Effector memory CD4-positive, alpha-beta T cell (primary cell): ENCODE data around the gene COLEC12.
"Not testable (repeated sequence)": the region's sequence is repeated elsewhere in the genome, so short reads cannot be mapped to it uniquely, and the experiment has no call there.

Experiments used
- DNase-seq, 3 donors: peaks; one replicate each; pipeline ENCODE4 v3.0.0-alpha.2; 2020
- H3K27ac ChIP-seq: 2 replicates; pipeline ENCODE4 v1.7.0; 2013; ENCODE audit warnings: mild to moderate bottlenecking, low read length, moderate library complexity; ENCODE audit not compliant: insufficient read depth, poor library complexity, severe bottlenecking
- H3K27me3 ChIP-seq: replicated peaks from 2 replicates; pipeline ENCODE4 v1.7.0; 2013; ENCODE audit warnings: mild to moderate bottlenecking, low read length; ENCODE audit not compliant: insufficient read depth, control insufficient read depth, poor library complexity, severe bottlenecking
- H3K36me3 ChIP-seq: 2 replicates; pipeline ENCODE4 v1.7.0; 2013; ENCODE audit warnings: mild to moderate bottlenecking, low read length, moderate library complexity; ENCODE audit not compliant: control insufficient read depth, insufficient read depth
- H3K4me1 ChIP-seq: 2 replicates; pipeline ENCODE4 v1.7.0; 2013; ENCODE audit warnings: low read length, mild to moderate bottlenecking; ENCODE audit not compliant: control insufficient read depth, insufficient read depth, poor library complexity, severe bottlenecking
- H3K4me3 ChIP-seq: 2 replicates; pipeline ENCODE4 v1.7.0; 2013; ENCODE audit warnings: low read length, low read depth, mild to moderate bottlenecking; ENCODE audit not compliant: insufficient read depth, poor library complexity, severe bottlenecking
- H3K9me3 ChIP-seq: 2 replicates; pipeline ENCODE4 v1.7.0; 2013; ENCODE audit warnings: mild to moderate bottlenecking, low read length, moderate library complexity; ENCODE audit not compliant: control insufficient read depth

COLEC12 gene

DNA sequence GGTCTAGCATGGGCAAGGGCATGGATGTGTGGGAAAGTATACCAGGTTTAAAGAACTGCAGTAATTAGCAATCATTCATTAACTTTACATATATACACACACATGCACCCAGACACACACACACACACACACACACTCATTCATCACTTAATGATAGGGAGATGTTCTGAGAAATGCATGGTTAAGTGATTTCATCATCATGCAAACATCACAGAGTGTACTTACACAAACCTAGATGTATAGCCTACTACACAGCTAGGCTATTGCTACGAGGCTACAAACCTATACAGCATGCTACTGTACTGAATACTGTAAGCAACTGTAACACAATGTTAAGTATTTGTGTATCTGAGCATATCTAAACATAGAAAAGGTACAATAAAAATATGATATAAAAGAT, 83.6 kb downstream of the COLEC12 start:
- no peak overlapping the region for H3K27ac ChIP-seq

DNA sequence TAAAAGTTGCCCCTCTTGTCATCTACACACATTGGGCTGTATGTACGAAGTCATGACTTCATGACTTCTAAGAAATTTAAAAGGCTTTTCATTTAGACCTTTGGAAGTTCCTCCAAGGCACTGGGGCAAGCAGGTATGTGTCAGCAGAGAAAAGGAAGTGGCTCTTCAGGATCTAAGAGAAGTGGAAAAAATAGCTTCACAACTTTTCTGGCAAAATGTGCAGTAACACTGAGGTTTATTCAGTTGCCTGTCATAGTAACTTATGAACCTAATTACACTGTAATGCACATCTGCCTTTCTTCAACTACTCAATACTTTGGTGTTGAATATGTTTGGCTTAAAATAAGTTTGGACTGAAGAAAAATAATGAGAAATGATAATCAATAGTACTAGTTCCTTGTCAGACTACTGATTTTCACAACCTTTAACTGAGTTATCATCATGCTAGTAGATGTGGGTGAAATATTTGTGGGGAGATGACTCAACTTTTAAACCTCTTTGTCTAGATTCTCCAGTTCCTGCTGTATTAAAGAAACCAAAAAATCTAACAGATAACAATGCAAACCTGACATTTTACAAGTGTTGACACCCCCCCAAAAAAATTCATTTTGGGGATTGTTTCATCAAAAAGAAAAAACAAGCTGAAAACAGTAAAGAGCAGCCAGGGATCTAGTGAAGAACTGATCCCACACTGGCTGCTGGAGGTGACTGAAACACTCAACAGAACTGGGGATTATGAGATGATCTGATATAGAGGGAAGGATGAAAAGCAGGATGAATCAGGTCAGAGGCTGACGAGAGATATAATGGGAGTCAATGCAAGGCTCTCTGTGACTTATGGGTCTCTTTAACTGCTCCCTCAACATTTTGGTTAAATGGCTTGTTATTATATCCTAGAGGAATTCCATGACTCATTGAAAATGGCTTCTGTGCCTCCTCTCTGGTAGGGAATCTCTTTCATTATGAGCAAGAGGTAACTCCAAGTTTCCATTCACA, 84.6 kb downstream of the COLEC12 start:
- no peaks in the 10 kb centered on the region for H3K27me3 ChIP-seq
- no peak overlapping the region for H3K4me3 ChIP-seq
- DNase-seq: no peak
- no peaks in the 10 kb centered on the region for H3K9me3 ChIP-seq
- H3K4me1 ChIP-seq: no peaks in the 10 kb centered on the region
- H3K36me3 ChIP-seq: no peaks in the 10 kb centered on the region
- H3K27ac ChIP-seq: no peak overlapping the region

More for the DNA sequence above, 83.6 kb downstream of the COLEC12 start:
- Histone ChIP-seq H3K4me1 (no peaks in the 10 kb centered on the region), H3K9me3 (no peaks in the 10 kb centered on the region), H3K4me3 (no peak overlapping the region), H3K36me3 (no peaks in the 10 kb centered on the region), H3K27me3 (no peaks in the 10 kb centered on the region)
- no peak for DNase-seq

DNA sequence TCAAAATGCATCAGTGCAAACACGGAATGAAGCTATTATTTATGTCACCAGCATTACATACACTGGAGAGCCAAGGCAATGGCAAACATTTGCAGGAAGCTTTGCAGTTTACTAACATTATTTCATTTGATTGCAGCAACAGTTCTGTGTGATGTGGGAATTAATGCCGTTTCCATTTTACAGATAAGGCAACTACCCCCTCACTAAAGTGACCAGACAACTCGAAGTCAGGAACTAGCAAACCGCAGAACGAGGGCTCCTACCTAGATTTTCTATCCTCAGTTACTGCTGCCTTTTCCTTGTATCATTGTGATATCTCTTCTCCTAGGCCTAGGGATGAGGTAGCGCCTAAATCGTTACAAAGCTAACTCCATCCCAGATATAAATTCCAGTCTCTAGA, 85.5 kb downstream of the COLEC12 start:
- Histone ChIP-seq H3K27ac (no peak overlapping the region), H3K27me3 (no peaks in the 10 kb centered on the region), H3K9me3 (no peaks in the 10 kb centered on the region), H3K36me3 (no peaks in the 10 kb centered on the region), H3K4me3 (no peak overlapping the region), H3K4me1 (no peaks in the 10 kb centered on the region)
- DNase-seq: no peak

DNA sequence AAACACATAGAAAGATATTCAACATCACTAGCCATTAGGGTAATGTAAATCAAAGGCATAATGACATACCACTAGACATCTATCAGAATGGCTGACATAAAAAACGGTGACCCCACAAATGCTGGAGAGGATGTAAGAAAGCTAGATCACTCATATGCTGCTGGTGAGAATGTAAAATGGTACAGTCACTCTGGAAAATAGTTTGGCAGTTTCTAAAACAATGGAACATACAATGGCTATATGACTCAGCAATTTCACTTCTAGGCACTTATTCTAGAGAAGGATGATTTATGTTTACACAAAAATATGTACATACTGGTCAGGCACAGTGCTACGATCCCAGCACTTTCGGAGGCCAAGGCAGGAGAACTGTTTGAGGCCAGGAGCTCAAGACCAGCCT, 87.3 kb downstream of the COLEC12 start:
- H3K27ac ChIP-seq: no peak overlapping the region
- H3K4me3 ChIP-seq: no peak overlapping the region
- no peaks in the 10 kb centered on the region for H3K4me1 ChIP-seq
- no peaks in the 10 kb centered on the region for H3K27me3 ChIP-seq
- H3K36me3 ChIP-seq: no peaks in the 10 kb centered on the region
- H3K9me3 ChIP-seq: no peaks in the 10 kb centered on the region
- no peak for DNase-seq

DNA sequence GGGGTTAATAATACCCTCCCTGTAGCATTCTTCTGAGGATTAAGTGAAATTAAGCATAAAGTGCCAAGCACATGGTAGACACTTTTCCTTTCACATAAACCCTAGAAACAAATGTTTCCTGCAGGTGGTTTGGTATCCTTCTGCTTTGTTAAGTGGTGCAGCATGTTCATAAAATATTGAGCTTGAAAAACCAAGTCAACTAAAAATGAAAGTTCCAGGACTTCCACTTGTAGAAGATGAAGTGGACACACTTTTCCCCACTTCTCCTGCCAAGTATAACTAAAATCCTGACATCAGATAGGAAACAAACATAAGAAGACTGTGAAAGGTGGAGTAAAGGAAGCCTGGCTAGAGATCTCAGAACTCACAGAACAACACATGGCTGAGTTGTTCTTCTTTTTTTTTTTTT, 90.5 kb downstream of the COLEC12 start:
- no peak for DNase-seq
- Histone ChIP-seq H3K36me3 (no peaks in the 10 kb centered on the region), H3K4me1 (no peaks in the 10 kb centered on the region), H3K4me3 (no peak overlapping the region), H3K9me3 (no peaks in the 10 kb centered on the region), H3K27me3 (no peaks in the 10 kb centered on the region), H3K27ac (no peak overlapping the region)

DNA sequence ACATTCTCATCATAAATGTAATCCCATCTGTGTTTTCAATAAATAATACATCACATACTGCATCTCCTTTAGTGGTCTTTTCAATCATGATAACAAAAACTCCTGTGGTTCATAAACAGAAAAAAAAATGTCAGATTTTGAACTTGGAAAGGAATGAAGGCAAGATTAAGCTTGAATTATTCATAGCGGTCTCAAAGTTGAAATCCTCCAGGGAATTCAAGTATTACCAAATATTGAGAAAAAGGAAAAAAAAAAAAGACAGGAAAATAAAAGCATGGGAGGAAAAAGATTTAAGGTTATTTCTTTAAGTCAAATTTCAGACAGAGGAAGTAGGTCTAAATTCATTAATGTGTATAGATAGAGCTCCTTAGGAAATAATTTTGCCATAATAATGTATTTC, 92.1 kb downstream of the COLEC12 start:
- Histone ChIP-seq H3K36me3 (no peaks in the 10 kb centered on the region), H3K4me1 (no peaks in the 10 kb centered on the region), H3K9me3 (no peaks in the 10 kb centered on the region), H3K27me3 (no peaks in the 10 kb centered on the region), H3K27ac (no peak overlapping the region), H3K4me3 (no peak overlapping the region)
- DNase-seq: no peak

DNA sequence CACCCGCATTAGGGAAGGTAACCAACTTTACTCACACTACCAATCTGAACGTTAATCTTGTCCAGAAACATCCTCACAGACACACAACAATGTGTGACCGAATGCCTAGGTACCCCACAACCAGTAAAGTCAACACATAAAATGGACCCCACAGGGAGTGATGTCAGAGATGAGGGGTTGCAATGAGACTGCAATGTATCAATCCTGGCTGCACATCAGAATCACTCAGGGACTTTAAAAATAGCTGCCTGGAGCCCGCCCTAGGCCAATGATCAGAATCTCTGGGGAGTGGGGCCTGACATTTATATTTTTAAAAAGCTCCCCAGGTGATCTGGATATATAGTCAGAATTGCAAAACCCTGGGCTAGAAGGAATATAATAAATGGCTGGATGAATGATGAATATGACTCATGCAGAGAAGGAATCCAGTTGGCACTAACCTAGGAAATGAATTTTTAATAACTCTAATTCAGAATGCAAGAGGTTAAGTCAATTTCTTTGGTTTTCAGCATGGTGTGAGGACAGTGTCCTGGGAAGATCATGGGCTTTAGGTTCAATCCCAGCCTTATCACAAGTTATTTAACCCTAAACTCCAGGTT, 92.8 kb downstream of the COLEC12 start:
- Histone ChIP-seq H3K9me3 (no peaks in the 10 kb centered on the region), H3K27ac (no peak overlapping the region)
- DNase-seq: no peak

DNA sequence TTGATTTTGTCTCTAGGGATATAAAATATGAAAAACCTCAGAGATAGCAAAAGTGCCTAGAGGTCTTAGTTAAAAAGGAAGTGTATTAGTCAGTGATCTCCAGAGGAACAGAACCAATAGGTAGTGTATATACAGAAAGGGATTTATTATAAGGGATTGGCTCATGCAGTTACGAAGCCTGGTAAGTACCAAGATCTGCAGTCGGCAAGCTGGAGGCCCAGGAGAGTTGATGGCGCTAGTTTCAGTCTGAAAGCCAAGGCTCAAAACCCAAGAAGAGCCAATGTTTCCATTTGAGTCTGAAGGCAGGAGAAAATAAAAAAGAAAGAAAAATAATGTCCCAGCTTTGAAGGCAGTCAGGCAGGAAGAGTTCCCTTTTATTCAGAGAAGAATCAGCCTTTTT, 93.3 kb downstream of the COLEC12 start:
- DNase-seq: no peak
- Histone ChIP-seq H3K4me3 (no peak overlapping the region), H3K27me3 (no peaks in the 10 kb centered on the region), H3K36me3 (no peaks in the 10 kb centered on the region), H3K4me1 (no peaks in the 10 kb centered on the region), H3K9me3 (no peaks in the 10 kb centered on the region), H3K27ac (no peak overlapping the region)

More for the DNA sequence above, 92.8 kb downstream of the COLEC12 start:
- no peaks in the 10 kb centered on the region for H3K27me3 ChIP-seq
- H3K4me1 ChIP-seq: no peaks in the 10 kb centered on the region
- no peaks in the 10 kb centered on the region for H3K36me3 ChIP-seq
- no peak overlapping the region for H3K4me3 ChIP-seq

DNA sequence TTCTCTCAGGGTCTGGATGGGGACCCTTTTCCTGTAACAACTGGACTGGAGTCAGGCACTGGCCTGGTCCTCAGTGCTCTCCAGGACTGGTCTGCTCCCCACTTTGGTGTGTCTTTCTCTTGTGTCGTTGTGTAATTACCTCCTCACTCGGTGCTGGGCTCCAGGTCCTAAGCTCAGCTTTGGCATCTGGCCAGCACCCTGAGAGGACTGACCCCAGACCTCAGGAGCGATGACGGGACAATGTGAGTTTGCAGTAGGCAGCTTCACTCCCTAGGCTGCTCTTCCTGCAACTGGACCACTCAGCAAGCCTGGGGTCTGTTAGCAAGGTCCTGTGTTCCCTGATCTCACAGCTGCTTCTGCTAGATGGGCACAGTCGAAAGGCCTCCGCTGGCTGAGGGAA, 93.8 kb downstream of the COLEC12 start:
- no peak overlapping the region for H3K27ac ChIP-seq
- no peaks in the 10 kb centered on the region for H3K9me3 ChIP-seq
- no peaks in the 10 kb centered on the region for H3K36me3 ChIP-seq
- DNase-seq: no peak
- no peaks in the 10 kb centered on the region for H3K4me1 ChIP-seq
- no peaks in the 10 kb centered on the region for H3K27me3 ChIP-seq
- H3K4me3 ChIP-seq: no peak overlapping the region

DNA sequence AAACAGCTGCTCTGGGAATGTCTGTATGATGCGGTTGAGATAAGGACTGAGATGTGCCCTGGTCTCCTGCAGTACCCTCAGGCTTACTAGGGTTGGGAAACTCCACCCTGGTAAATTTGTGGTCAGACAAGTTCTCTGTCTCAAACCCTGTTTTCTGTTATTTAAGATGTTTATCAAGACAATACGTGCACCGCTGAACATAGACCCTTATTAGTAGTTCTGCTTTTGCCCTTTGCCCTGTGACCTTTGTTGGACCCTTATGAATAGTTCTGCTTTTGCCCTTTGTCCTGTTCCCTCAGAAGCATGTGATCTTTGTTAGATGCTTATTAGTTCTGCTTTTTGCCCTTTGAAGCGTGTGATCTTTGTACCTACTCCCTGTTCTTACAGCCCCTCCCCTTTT, 95.5 kb downstream of the COLEC12 start:
- H3K9me3 ChIP-seq, DNase-seq, H3K4me3 ChIP-seq, H3K27me3 ChIP-seq, H3K36me3 ChIP-seq, H3K4me1 ChIP-seq, H3K27ac ChIP-seq: not testable (repeated sequence)
